Stimulated activated CD8-positive, alpha-beta memory T cell treated with anti-CD3 and anti-CD28 coated beads, Interleukin-15, amount 100 ng/mL, for 24 hours (primary cell): Measurements from ENCODE around the gene CBFA2T2.
A peak's percentile ranks its signal among the peaks of the same experiment; 100 is the strongest.

Experiments used
- DNase-seq: peaks from one replicate; pipeline ENCODE4 v3.0.0-alpha.2; 2020; ENCODE audit warnings: low read depth

CBFA2T2 gene

GRCh38 chr20:33575282-33575681 is 85.4 kb downstream of the CBFA2T2 start:
- DNase-seq: no peak

GRCh38 chr20:33576432-33577125 is 86.7 kb downstream of the CBFA2T2 start:
- no peak for DNase-seq

GRCh38 chr20:33578510-33578909 is 88.6 kb downstream of the CBFA2T2 start:
- DNase-seq: no peak

GRCh38 chr20:33583143-33583542 is 93.2 kb downstream of the CBFA2T2 start:
- no peak for DNase-seq

GRCh38 chr20:33584976-33585375 is 95.1 kb downstream of the CBFA2T2 start:
- DNase-seq: no peak

GRCh38 chr20:33585413-33585812 is 95.5 kb downstream of the CBFA2T2 start:
- no peak for DNase-seq

GRCh38 chr20:33589059-33589458 is 99.2 kb downstream of the CBFA2T2 start:
- no peak for DNase-seq

GRCh38 chr20:33591901-33592300 is 102.0 kb downstream of the CBFA2T2 start:
- peak; percentile 23 for DNase-seq

GRCh38 chr20:33594743-33595142 is 104.8 kb downstream of the CBFA2T2 start:
- no peak for DNase-seq

- no peak for DNase-seq
These were observed 110.5 kb downstream of the CBFA2T2 start for GRCh38 chr20:33600414-33600813.

- no peak for DNase-seq
These were observed 111.1 kb downstream of the CBFA2T2 start for GRCh38 chr20:33600981-33601380.

- no peak for DNase-seq
These were observed 112.0 kb downstream of the CBFA2T2 start for GRCh38 chr20:33601861-33602260.

- no peak for DNase-seq
These were observed 113.1 kb downstream of the CBFA2T2 start for GRCh38 chr20:33602826-33603590.

GRCh38 chr20:33604084-33604990 is 114.4 kb downstream of the CBFA2T2 start:
- DNase-seq: no peak

- DNase-seq: no peak
These were observed 115.1 kb downstream of the CBFA2T2 start for GRCh38 chr20:33604991-33605370.

- no peak for DNase-seq
These were observed 116.3 kb downstream of the CBFA2T2 start for GRCh38 chr20:33606118-33606771.

- DNase-seq: no peak
These were observed 119.6 kb downstream of the CBFA2T2 start for GRCh38 chr20:33609504-33609903.

- no peak for DNase-seq
These were observed 121.2 kb downstream of the CBFA2T2 start for GRCh38 chr20:33611106-33611505.

GRCh38 chr20:33612001-33612400 is 122.1 kb downstream of the CBFA2T2 start:
- no peak for DNase-seq

GRCh38 chr20:33621717-33622400 is 132.0 kb downstream of the CBFA2T2 start:
- DNase-seq: no peak

- DNase-seq: no peak
These were observed 132.9 kb downstream of the CBFA2T2 start for GRCh38 chr20:33622705-33623365.
